IPS DF 6.9 (cell line): Measurements from ENCODE around the gene PDCD1.
"Not testable (repeated sequence)": the region's sequence is repeated elsewhere in the genome, so short reads cannot be mapped to it uniquely, and the experiment has no call there.

Experiments
- DNase-seq: peaks from one replicate; pipeline ENCODE4 v3.0.0-alpha.2; 2013; ENCODE audit warnings: low read depth, low spot score
- H3K27ac ChIP-seq: one replicate; pipeline ENCODE4 v1.5.1; 2013; ENCODE audit warnings: low read length, control low read depth
- H3K27me3 ChIP-seq: 2 replicates; pipeline ENCODE4 v1.6.1; 2013; ENCODE audit warnings: mild to moderate bottlenecking, low read length; ENCODE audit not compliant: control insufficient read depth, insufficient read depth
- H3K36me3 ChIP-seq: 2 replicates; pipeline ENCODE4 v1.6.1; 2013; ENCODE audit warnings: low read length; ENCODE audit not compliant: control insufficient read depth, insufficient read depth
- H3K4me1 ChIP-seq: 2 replicates; pipeline ENCODE4 v1.6.1; 2013; ENCODE audit warnings: low read length; ENCODE audit not compliant: control insufficient read depth, insufficient read depth
- H3K4me3 ChIP-seq: 2 replicates; pipeline ENCODE4 v1.5.1; 2013; ENCODE audit warnings: mild to moderate bottlenecking, low read length
- H3K9me3 ChIP-seq: 2 replicates; pipeline ENCODE4 v1.6.1; 2013; ENCODE audit warnings: low read length, inconsistent platforms; ENCODE audit not compliant: control insufficient read depth, insufficient read depth
- WGBS: extraction: QIAGEN DNeasy Blood & Tissue Kit; methylation state at CpG from one replicate; pipeline ENCODE4 v1.1.7; 2013; ENCODE audit warnings: mixed read lengths, missing lambda C conversion rate; ENCODE audit not compliant: insufficient read length, insufficient coverage; 5-methylcytosine and 5-hydroxymethylcytosine counted together

PDCD1 gene

DNA sequence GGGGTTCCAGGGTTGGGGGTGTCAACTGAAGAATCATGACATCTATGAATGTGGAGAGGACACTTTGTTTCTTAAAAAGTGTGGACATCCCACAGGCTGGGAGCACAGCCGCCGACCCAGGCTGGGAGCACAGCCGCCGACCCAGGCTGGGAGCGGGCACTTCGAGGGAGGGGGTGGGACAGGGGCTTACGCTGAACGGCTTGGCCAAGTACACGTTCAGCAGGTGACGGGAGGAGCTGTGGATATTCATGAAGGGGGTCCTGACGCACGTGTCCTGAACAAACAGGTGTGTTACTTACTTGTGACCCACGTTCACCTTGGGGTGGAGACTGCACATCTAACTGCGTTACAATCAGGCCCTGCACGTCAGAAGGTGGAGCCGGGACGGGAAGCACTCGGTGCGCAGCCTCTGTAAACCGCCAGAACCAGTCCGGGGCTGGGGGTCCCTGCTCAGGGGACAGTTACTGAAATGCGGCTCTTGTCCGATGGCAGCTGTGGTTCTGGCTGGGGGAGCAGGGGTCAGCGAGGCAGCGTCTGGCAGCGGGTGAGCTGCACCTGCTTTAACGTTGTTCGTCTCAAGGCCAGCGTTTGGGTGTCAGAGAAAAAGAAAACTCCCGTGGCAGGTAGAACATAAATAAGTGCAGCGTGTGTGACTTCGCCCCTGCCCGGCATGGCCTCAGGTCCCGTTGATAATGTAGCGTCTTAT is 58.3 kb downstream of the PDCD1 start:
- not testable (repeated sequence) for H3K27ac ChIP-seq, DNase-seq, H3K4me3 ChIP-seq, H3K4me1 ChIP-seq, H3K9me3 ChIP-seq, H3K36me3 ChIP-seq
- peaks cover 17% of the 10 kb centered on the region; the same call in 1 of the 2 replicates for H3K27me3 ChIP-seq
- WGBS, result no CpG with 5 or more reads among the region's 35 CpGs
